H1 (cell line): Measurements from ENCODE around the gene MYO7B. TPM values are rescaled to one million over a fixed set of nuclear protein-coding genes. Genes with fewer than 3 reads are reported as not detected.

Experiments used
- CTCF ChIA-PET: fragments of 300-600 bp; sonication (Branson Sonifier 250); formaldehyde crosslinking; loops from one replicate; lab custom pipeline; 2021; ENCODE audit not compliant: partially characterized antibody; lab: Charles Lee
- POLR2A ChIA-PET: fragments of 300-600 bp; sonication (Branson Sonifier 250); formaldehyde crosslinking; loops from one replicate; lab custom pipeline; 2021; ENCODE audit warnings: inconsistent platforms; ENCODE audit not compliant: partially characterized antibody; lab: Charles Lee
- DNase-seq, 2 experiments: peaks; one replicate each; pipeline versions ENCODE4 v3.0.0 to v3.0.0-alpha.2; 2010 to 2022; ENCODE audit warnings: low spot score in 2 of 2, low read depth in 1 of 2, mixed read lengths in 1 of 2
- FAIRE-seq: peaks from 2 replicates; lab custom pipeline; 2011; peaks lifted over from hg19 to GRCh38; lab: Jason Lieb, UNC
- H2AFZ ChIP-seq: 2 replicates; pipeline ENCODE4 v1.8.1; 2012; ENCODE audit warnings: low read length, inconsistent platforms
- H2AK5ac ChIP-seq: 2 replicates; pipeline ENCODE4 v1.6.1; 2013; ENCODE audit warnings: low read depth, low read length
- H2BK120ac ChIP-seq: replicated peaks from 2 replicates; pipeline ENCODE3; 2013; ENCODE audit warnings: low read depth, low read length, inconsistent platforms
- H2BK12ac ChIP-seq: 2 replicates; pipeline ENCODE4 v1.6.1; 2013; ENCODE audit warnings: low read depth, low read length
- H2BK15ac ChIP-seq: 2 replicates; pipeline ENCODE4 v1.6.1; 2013; ENCODE audit warnings: low read length
- H2BK20ac ChIP-seq: 2 replicates; pipeline ENCODE4 v1.6.1; 2013; ENCODE audit warnings: low read length
- H2BK5ac ChIP-seq: 2 replicates; pipeline ENCODE4 v1.6.1; 2013; ENCODE audit warnings: low read depth, low read length
- H3K14ac ChIP-seq: 2 replicates; pipeline ENCODE4 v1.6.1; 2013; ENCODE audit warnings: inconsistent platforms; ENCODE audit not compliant: insufficient read length
- H3K18ac ChIP-seq: 2 replicates; pipeline ENCODE4 v1.6.1; 2013; ENCODE audit warnings: low read length; ENCODE audit errors: extremely low read depth
- H3K23ac ChIP-seq: 2 replicates; pipeline ENCODE4 v1.6.1; 2013; ENCODE audit warnings: inconsistent platforms; ENCODE audit not compliant: insufficient read length
- H3K23me2 ChIP-seq: 2 replicates; pipeline ENCODE4 v1.6.1; 2013; ENCODE audit warnings: low read depth, low read length
- H3K27ac ChIP-seq: 2 replicates; pipeline ENCODE4 v1.6.1; 2011; ENCODE audit warnings: low read depth, low read length, inconsistent platforms
- H3K27me3 ChIP-seq, 4 experiments: replicated peaks in 1 of 4; 1 replicate in 1 of 4; 2 replicates in 3 of 4; pipeline versions ENCODE4 v1.6.1 to v1.8.1; 2011 to 2013; ENCODE audit warnings: low read length in 3 of 4, mild to moderate bottlenecking in 3 of 4, inconsistent platforms in 2 of 4, mixed read lengths in 2 of 4, moderate library complexity in 1 of 4; ENCODE audit not compliant: control insufficient read depth in 3 of 4, insufficient read depth in 3 of 4; ENCODE audit errors: extremely low read depth in 1 of 4
- H3K36me3 ChIP-seq, 4 experiments: 2 replicates each; pipeline versions ENCODE4 v1.6.1 to v1.8.1; 2011 to 2013; ENCODE audit warnings: mild to moderate bottlenecking in 4 of 4, low read length in 3 of 4, moderate library complexity in 2 of 4, control low read depth in 1 of 4, inconsistent platforms in 1 of 4; ENCODE audit not compliant: insufficient read depth in 4 of 4, control insufficient read depth in 2 of 4
- H3K4ac ChIP-seq: replicated peaks from 2 replicates; pipeline ENCODE3; 2013; ENCODE audit warnings: low read length, low read depth, mixed read lengths, inconsistent platforms; ENCODE audit not compliant: insufficient read length
- H3K4me1 ChIP-seq, 4 experiments: replicated peaks in 1 of 4; 1 replicate in 1 of 4; 2 replicates in 3 of 4; pipeline versions ENCODE4 v1.6.1 to v1.8.1; 2011 to 2013; ENCODE audit warnings: low read length in 3 of 4, inconsistent platforms in 2 of 4, mixed read lengths in 1 of 4; ENCODE audit not compliant: insufficient read depth in 4 of 4, control insufficient read depth in 3 of 4
- H3K4me2 ChIP-seq, 2 experiments: 2 replicates each; pipeline versions ENCODE4 v1.6.1 to v1.8.1; 2011 to 2013; ENCODE audit warnings: low read depth in 2 of 2, low read length in 2 of 2, control low read depth in 1 of 2, inconsistent platforms in 1 of 2, mild to moderate bottlenecking in 1 of 2; ENCODE audit not compliant: insufficient read depth in 1 of 2
- H3K4me3 ChIP-seq, 4 experiments: fragments of 200-600, 300-600 bp in 1 of 4; sonication (generic), shearing (Covaris generic), sonication (Bioruptor Twin) in 1 of 4; 2 replicates each; pipeline versions ENCODE4 v1.5.1 to v1.8.1; 2011 to 2016; ENCODE audit warnings: low read length in 4 of 4, low read depth in 3 of 4, control low read depth in 2 of 4, inconsistent platforms in 2 of 4, mild to moderate bottlenecking in 2 of 4, mixed read lengths in 1 of 4, moderate library complexity in 1 of 4; ENCODE audit not compliant: insufficient read depth in 2 of 4; ENCODE audit errors: extremely low read depth in 1 of 4
- H3K56ac ChIP-seq: replicated peaks from 2 replicates; pipeline ENCODE3; 2013; ENCODE audit warnings: low read depth, mild to moderate bottlenecking, mixed read lengths, low read length, inconsistent platforms; ENCODE audit not compliant: insufficient read length
- H3K79me1 ChIP-seq: 2 replicates; pipeline ENCODE4 v1.6.1; 2013; ENCODE audit warnings: low read depth, low read length, control low read depth
- H3K79me2 ChIP-seq, 2 experiments: 2 replicates each; pipeline versions ENCODE4 v1.6.1 to v1.8.1; 2012 to 2013; ENCODE audit warnings: low read length in 2 of 2, mild to moderate bottlenecking in 2 of 2, inconsistent platforms in 1 of 2; ENCODE audit not compliant: insufficient read depth in 2 of 2, control insufficient read depth in 1 of 2
- H3K9ac ChIP-seq, 4 experiments: replicated peaks in 1 of 4; 1 replicate in 1 of 4; 2 replicates in 3 of 4; pipeline versions ENCODE4 v1.6.1 to v1.8.1; 2011 to 2013; ENCODE audit warnings: low read depth in 3 of 4, low read length in 3 of 4, control low read depth in 2 of 4, mild to moderate bottlenecking in 2 of 4, moderate library complexity in 2 of 4, inconsistent platforms in 1 of 4; ENCODE audit errors: extremely low read depth in 1 of 4
- H3K9me3 ChIP-seq, 2 experiments: 2 replicates each; pipeline versions ENCODE4 v1.6.1 to v1.8.1; 2012 to 2013; ENCODE audit warnings: mild to moderate bottlenecking in 2 of 2, moderate library complexity in 2 of 2, control low read depth in 1 of 2, inconsistent platforms in 1 of 2, low read depth in 1 of 2, low read length in 1 of 2, mixed read lengths in 1 of 2; ENCODE audit not compliant: insufficient read depth in 2 of 2
- H4K20me1 ChIP-seq, 2 experiments: replicated peaks in 1 of 2; 2 replicates each; pipeline versions ENCODE3 to v1.8.1; 2011 to 2013; ENCODE audit warnings: inconsistent platforms in 2 of 2, low read length in 2 of 2, mild to moderate bottlenecking in 1 of 2; ENCODE audit not compliant: insufficient read depth in 2 of 2, control insufficient read depth in 1 of 2
- H4K5ac ChIP-seq: 2 replicates; pipeline ENCODE4 v1.6.1; 2013; ENCODE audit warnings: low read length, low read depth, mixed read lengths, inconsistent platforms; ENCODE audit not compliant: insufficient read length
- H4K8ac ChIP-seq: 2 replicates; pipeline ENCODE4 v1.8.0; 2013; ENCODE audit warnings: mild to moderate bottlenecking, moderate library complexity, low read length, inconsistent platforms; ENCODE audit not compliant: insufficient read depth; ENCODE audit errors: extremely low read depth
- H4K91ac ChIP-seq: replicated peaks from 2 replicates; pipeline ENCODE3; 2013; ENCODE audit warnings: low read length, mixed read lengths, inconsistent platforms; ENCODE audit not compliant: insufficient read length
- BRCA1 ChIP-seq: IDR thresholded peaks from 2 replicates; pipeline ENCODE4 v1.6.1; 2012; ENCODE audit warnings: low read depth, low read length, improper control_type of control experiment
- CTBP2 ChIP-seq: IDR thresholded peaks from 2 replicates; pipeline ENCODE4 v1.7.0; 2011; ENCODE audit warnings: borderline replicate concordance, mild to moderate bottlenecking, moderate library complexity, mixed read lengths, low read length; ENCODE audit not compliant: insufficient read depth, insufficient read length
- EGR1 ChIP-seq: IDR thresholded peaks from 2 replicates; pipeline ENCODE4 v1.6.1; 2011; ENCODE audit warnings: low read depth, low read length, borderline replicate concordance
- NANOG ChIP-seq: IDR thresholded peaks from 2 replicates; pipeline ENCODE4 v1.6.1; 2011; ENCODE audit warnings: low read length, low read depth, mild to moderate bottlenecking, inconsistent platforms; ENCODE audit not compliant: insufficient read depth, poor library complexity, severe bottlenecking
- RFX5 ChIP-seq: IDR thresholded peaks from 2 replicates; pipeline ENCODE4 v1.6.1; 2011; ENCODE audit warnings: low read depth, low read length, improper control_type of control experiment, borderline replicate concordance
- RNF2 ChIP-seq: fragments of 200-900, 300-1000 bp; sonication (generic); IDR thresholded peaks from 2 replicates; pipeline ENCODE4 v1.7.1; 2016; ENCODE audit warnings: borderline replicate concordance, low read depth, mild to moderate bottlenecking, antibody characterized with exemption, low read length; ENCODE audit not compliant: poor library complexity, severe bottlenecking; ENCODE audit errors: missing control alignments
- TAF1 ChIP-seq: IDR thresholded peaks from 2 replicates; pipeline ENCODE4 v1.6.1; 2011; ENCODE audit warnings: mild to moderate bottlenecking, low read depth, low read length
- WGBS, 2 experiments: shearing (Covaris generic) in 1 of 2; methylation state at CpG; one replicate each; pipeline versions ENCODE4 v1.1.6 to v1.1.7; 2013 to 2015; ENCODE audit warnings: low lambda C conversion rate in 2 of 2, mixed read lengths in 2 of 2, inconsistent platforms in 1 of 2, low coverage in 1 of 2, missing lambda C conversion rate in 1 of 2; ENCODE audit not compliant: insufficient replicate concordance in 2 of 2, insufficient coverage in 1 of 2, insufficient read length in 1 of 2; ENCODE audit errors: extremely low coverage in 1 of 2, missing lambda C conversion rate in 1 of 2; 5-methylcytosine and 5-hydroxymethylcytosine counted together
- polyA plus RNA-seq, 7 experiments: library from polyadenylated mRNA; depleted of rRNA in 3 of 7; stranded (reverse) in 5 of 7; unstranded in 2 of 7; fragments of >200 nt in 5 of 7; fragments of 200-250 nt in 2 of 7; gene quantifications; 1 replicate in 5 of 7; 2 replicates in 1 of 7; 4 replicates in 1 of 7; pipeline versions ENCODE4 v1.2.1 to v1.2.3, GENCODE V29; 2011 to 2013; ENCODE audit warnings: missing spikeins in 2 of 7, mixed read lengths in 2 of 7
- total RNA-seq: library from RNA; stranded (reverse); fragmentation: NEBNext Ultra II Directional; extraction: Animal tissue kit (Norgen Biotek cat#: 25700); gene quantifications from 2 replicates; pipeline ENCODE4 v1.2.1, GENCODE V29; 2021

Gene MYO7B
- total and polyA plus RNA-seq, 2 of the 8 experiments (the other 6 are each of a cell fraction or from before 2014, with no cell fraction given), result not detected

DNA sequence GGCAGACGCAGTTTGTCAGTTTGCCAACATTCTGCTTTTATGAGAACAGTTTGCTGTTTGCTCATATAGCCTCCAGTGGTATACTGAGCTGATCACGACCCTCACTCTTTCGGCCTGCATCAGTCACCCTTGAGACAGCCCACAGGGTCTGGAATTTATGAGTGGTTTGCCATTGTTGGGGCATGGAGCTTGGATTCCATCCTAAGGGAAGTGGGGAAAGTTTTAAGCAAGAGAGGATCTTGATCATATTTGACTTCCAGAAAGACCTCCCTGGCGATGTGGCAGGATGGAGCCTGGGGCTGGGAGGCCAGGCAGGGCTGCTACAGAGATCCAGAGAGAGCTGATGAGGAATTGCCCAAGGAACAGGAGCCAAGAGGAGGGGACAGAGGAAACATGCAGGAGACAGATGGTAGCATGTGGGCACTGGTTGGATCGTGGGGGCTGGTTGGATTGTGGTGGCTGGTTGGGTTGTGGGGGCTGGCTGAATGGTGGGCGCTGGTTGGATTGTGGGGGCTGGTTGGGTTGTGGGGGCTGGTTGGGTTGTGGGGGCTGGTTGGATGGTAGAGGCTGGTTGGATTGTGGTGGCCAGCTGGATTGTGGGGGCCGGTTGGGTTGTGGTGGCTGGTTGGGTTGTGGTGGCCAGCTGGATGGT, 83.2 kb downstream of the MYO7B start:
- H2BK5ac ChIP-seq, result no peak overlapping the region
- POLR2A ChIA-PET, result no interaction called here
- WGBS, 2 experiments, result 94% methylated on average over 6 of the region's 7 CpGs; no CpG with 5 or more reads in 1 of the 2 experiments
- TF ChIP-seq RFX5, result no peak
- no peak for TF ChIP-seq BRCA1
- no peak for TF ChIP-seq EGR1
- TF ChIP-seq TAF1, result no peak
- TF ChIP-seq RNF2, result no peak
- TF ChIP-seq NANOG, result no peak
- TF ChIP-seq CTBP2, result no peak

More for the DNA sequence above, 83.2 kb downstream of the MYO7B start:
- H2BK120ac ChIP-seq, result no peak overlapping the region
- H3K23me2 ChIP-seq, result no peaks in the 10 kb centered on the region
- H4K91ac ChIP-seq, result no peak overlapping the region
- H2AFZ ChIP-seq, result no peak overlapping the region
- no peak overlapping the region for H2AK5ac ChIP-seq
- no peak overlapping the region for H4K8ac ChIP-seq
- no peaks in the 10 kb centered on the region for H3K79me2 ChIP-seq
- no peaks in the 10 kb centered on the region for H3K27me3 ChIP-seq
- no peaks in the 10 kb centered on the region for H3K79me1 ChIP-seq
- DNase-seq (peak in 1 of 2 experiments; percentile 30), FAIRE-seq (no peak)
- CTCF ChIA-PET, result interaction anchor here (1.0 kb wide), 1 partner anchor 32 kb away, joined by 3 read pairs; no protein-coding TSS in a partner anchor
- H2BK15ac ChIP-seq, result no peak overlapping the region
- no peak overlapping the region for H3K23ac ChIP-seq
- no peaks in the 10 kb centered on the region for H3K36me3 ChIP-seq
- no peak overlapping the region for H2BK12ac ChIP-seq
- H3K9me3 ChIP-seq, result no peaks in the 10 kb centered on the region; a peak in 1 of 4 replicates
- no peaks in the 10 kb centered on the region for H4K20me1 ChIP-seq
- H3K56ac ChIP-seq, result no peak overlapping the region
- H3K4ac ChIP-seq, result no peak overlapping the region
- H4K5ac ChIP-seq, result no peak overlapping the region
- H3K4me2 ChIP-seq, result no peak overlapping the region
- H2BK20ac ChIP-seq, result no peak overlapping the region
- no peaks in the 10 kb centered on the region for H3K4me1 ChIP-seq
- H3K14ac ChIP-seq, result no peak overlapping the region
- no peak overlapping the region for H3K4me3 ChIP-seq
- no peak overlapping the region for H3K9ac ChIP-seq
- no peak overlapping the region for H3K18ac ChIP-seq
- no peak overlapping the region for H3K27ac ChIP-seq
